Prostate gland (tissue), 2 donors: Measurements from ENCODE around the gene GAB2.

Experiments used
- POLR2A ChIP-seq: fragments of 450-650 bp; IDR thresholded peaks from one replicate; pipeline ENCODE4 v1.6.1; 2016; ENCODE audit warnings: antibody characterized with exemption, mild to moderate bottlenecking
- POLR2AphosphoS5 ChIP-seq: sonication (generic); formaldehyde crosslinking; IDR thresholded peaks from one replicate; pipeline ENCODE4 v1.6.1; 2017; ENCODE audit warnings: antibody characterized with exemption
- TF ChIP-seq, protein P1 (sequence below), 4 experiments: fragments of 200-600 bp in 2 of 4; fragments of 450-650 bp in 2 of 4; sonication (generic) in 2 of 4; IDR thresholded peaks; 1 replicate in 3 of 4; 2 replicates in 1 of 4; pipeline ENCODE4 v1.5.1; 2016 to 2019; ENCODE audit warnings: antibody characterized with exemption in 4 of 4, mild to moderate bottlenecking in 2 of 4, moderate library complexity in 2 of 4

DNA sequence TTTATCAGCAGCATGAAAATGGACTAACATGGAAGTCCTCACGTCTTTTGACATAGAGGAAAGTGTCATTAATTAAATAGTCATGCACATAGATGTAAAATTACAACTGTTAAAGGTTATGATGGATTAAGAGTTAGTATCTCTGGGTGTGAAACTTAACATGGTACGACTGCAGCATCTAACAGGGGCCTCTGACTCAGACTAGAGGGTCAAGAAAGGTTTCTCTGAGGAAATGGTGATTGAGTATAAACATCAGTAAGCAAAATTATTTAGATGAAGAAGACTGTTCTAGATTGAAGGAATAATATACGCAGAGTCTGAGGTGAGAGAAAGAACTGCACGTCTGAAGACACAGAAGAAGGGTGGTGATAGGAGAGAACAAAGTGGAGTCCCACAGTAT lies 42.1 kb upstream of the GAB2 start:
- TF ChIP-seq POLR2A (no peak), POLR2AphosphoS5 (no peak)
- TF ChIP-seq, protein P1, sequence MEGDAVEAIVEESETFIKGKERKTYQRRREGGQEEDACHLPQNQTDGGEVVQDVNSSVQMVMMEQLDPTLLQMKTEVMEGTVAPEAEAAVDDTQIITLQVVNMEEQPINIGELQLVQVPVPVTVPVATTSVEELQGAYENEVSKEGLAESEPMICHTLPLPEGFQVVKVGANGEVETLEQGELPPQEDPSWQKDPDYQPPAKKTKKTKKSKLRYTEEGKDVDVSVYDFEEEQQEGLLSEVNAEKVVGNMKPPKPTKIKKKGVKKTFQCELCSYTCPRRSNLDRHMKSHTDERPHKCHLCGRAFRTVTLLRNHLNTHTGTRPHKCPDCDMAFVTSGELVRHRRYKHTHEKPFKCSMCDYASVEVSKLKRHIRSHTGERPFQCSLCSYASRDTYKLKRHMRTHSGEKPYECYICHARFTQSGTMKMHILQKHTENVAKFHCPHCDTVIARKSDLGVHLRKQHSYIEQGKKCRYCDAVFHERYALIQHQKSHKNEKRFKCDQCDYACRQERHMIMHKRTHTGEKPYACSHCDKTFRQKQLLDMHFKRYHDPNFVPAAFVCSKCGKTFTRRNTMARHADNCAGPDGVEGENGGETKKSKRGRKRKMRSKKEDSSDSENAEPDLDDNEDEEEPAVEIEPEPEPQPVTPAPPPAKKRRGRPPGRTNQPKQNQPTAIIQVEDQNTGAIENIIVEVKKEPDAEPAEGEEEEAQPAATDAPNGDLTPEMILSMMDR (IDR thresholded peaks at IDR 0.05), result no peak
